Caco-2 (cell line): ENCODE measurements around the gene UCHL5. TPM values are rescaled to one million over a fixed set of nuclear protein-coding genes. Genes with fewer than 3 reads are reported as not detected.

Experiments
- BruUV-seq: library from RNA; stranded (reverse); fragments of 400-500 nt; replicated peaks from 2 replicates; lab custom pipeline; 2021; lab: Mats Ljungman, UMichigan
- CTCF ChIA-PET: fragments of 300-600 bp; sonication (Branson Sonifier 250); formaldehyde crosslinking; loops from one replicate; lab custom pipeline; 2022; ENCODE audit warnings: antibody characterized with exemption; lab: Charles Lee
- POLR2A ChIA-PET: fragments of 300-600 bp; sonication (Branson Sonifier 250); formaldehyde crosslinking; loops from one replicate; lab custom pipeline; 2022; ENCODE audit warnings: antibody characterized with exemption; lab: Charles Lee
- DNase-seq, 2 experiments: peaks; one replicate each; pipeline versions ENCODE4 v3.0.0 to v3.0.0-alpha.2; 2020 to 2022
- H3K27me3 ChIP-seq: replicated peaks from 2 replicates; pipeline ENCODE4 v1.6.0; 2011; ENCODE audit warnings: low read length; ENCODE audit not compliant: control insufficient read depth, insufficient read depth
- H3K36me3 ChIP-seq: 2 replicates; pipeline ENCODE4 v1.5.1; 2011; ENCODE audit warnings: low read length; ENCODE audit not compliant: control insufficient read depth, insufficient read depth
- H3K4me1 ChIP-seq: fragments of 250-450 bp; sonication (Bioruptor Pico); 2 replicates; pipeline ENCODE4 v1.5.1; 2020; ENCODE audit warnings: mild to moderate bottlenecking
- H3K4me3 ChIP-seq: 2 replicates; pipeline ENCODE4 v1.5.1; 2011; ENCODE audit warnings: low read depth, mild to moderate bottlenecking, control low read depth, low read length
- H3K9me3 ChIP-seq: fragments of 250-450 bp; sonication (Bioruptor Pico); 2 replicates; pipeline ENCODE4 v1.5.1; 2020; ENCODE audit warnings: mild to moderate bottlenecking, moderate library complexity
- H3K27ac Mint-ChIP-seq: one replicate; pipeline ENCODE4 v1.8.0; 2022; ENCODE audit warnings: mixed read lengths; ENCODE audit not compliant: unreplicated experiment
- H3K27me3 Mint-ChIP-seq: one replicate; pipeline ENCODE4 v1.8.0; 2022; ENCODE audit warnings: mixed read lengths; ENCODE audit not compliant: insufficient read depth, unreplicated experiment
- H3K36me3 Mint-ChIP-seq: one replicate; pipeline ENCODE4 v1.8.0; 2022; ENCODE audit warnings: mild to moderate bottlenecking, mixed read lengths; ENCODE audit not compliant: insufficient read depth, unreplicated experiment
- H3K4me1 Mint-ChIP-seq: one replicate; pipeline ENCODE4 v1.8.0; 2022; ENCODE audit warnings: low read depth, mixed read lengths; ENCODE audit not compliant: unreplicated experiment
- H3K4me3 Mint-ChIP-seq: one replicate; pipeline ENCODE4 v1.8.0; 2022; ENCODE audit warnings: mild to moderate bottlenecking, moderate library complexity, mixed read lengths; ENCODE audit not compliant: unreplicated experiment
- H3K9me3 Mint-ChIP-seq: one replicate; pipeline ENCODE4 v1.8.0; 2022; ENCODE audit warnings: mixed read lengths; ENCODE audit not compliant: unreplicated experiment
- intact Hi-C: fragments of 100-400 bp; cut with micrococcal nuclease; formaldehyde crosslinking; loops from one replicate; pipeline ENCODE4 v1.10.0; 2022; ENCODE audit not compliant: unreplicated experiment
- total RNA-seq: library from RNA; stranded (reverse); gene quantifications from 2 replicates; pipeline ENCODE4 v1.2.3, GENCODE V29; 2022
- TF ChIP-seq, protein P1 (sequence below), 2 experiments: fragments of 200-600 bp in 1 of 2; IDR thresholded peaks; 1 replicate in 1 of 2; 2 replicates in 1 of 2; pipeline versions ENCODE4 v1.5.1 to v1.8.0; 2011 to 2022; ENCODE audit warnings: antibody characterized with exemption in 1 of 2, control low read depth in 1 of 2, inconsistent platforms in 1 of 2, low read depth in 1 of 2, low read length in 1 of 2, mild to moderate bottlenecking in 1 of 2, moderate library complexity in 1 of 2; ENCODE audit not compliant: insufficient read depth in 1 of 2, severe bottlenecking in 1 of 2, unreplicated experiment in 1 of 2

UCHL5 gene
- total RNA-seq, 1 experiment from 2014 or later: 49.6 TPM

DNA sequence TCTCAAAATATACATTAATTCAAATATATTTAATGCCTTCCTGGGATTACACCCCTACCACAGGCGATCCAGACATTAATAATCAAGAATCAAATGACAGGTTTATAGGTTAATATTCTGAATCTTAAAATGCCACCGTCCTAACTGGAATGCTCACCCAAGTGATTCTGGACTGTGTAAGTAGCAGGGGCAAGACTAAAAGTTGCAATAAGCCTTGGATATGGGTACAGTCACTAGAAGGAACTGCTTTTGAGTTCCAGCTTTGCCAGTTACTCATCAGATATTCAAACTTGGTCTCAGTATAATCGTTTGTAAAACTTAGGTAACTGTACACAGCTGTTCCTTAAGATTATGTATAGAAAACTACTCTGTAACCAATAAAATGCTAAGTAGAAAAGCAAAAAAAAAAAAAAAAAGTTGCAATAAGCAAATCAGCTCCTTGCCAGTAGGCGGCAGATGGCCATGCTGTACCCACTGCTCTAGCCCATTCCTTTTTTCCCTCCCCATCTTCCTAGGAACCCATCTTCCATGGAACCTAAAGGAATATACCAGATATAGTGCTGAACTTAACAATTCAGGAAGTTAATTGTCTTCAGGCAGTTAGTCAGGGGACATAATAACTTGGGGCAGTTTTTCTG, 10.7 kb upstream of the UCHL5 start:
- no peak overlapping the region for H3K27ac Mint-ChIP-seq
- intact Hi-C loops: loop anchor here (1.0 to 2.0 kb wide), 2 partner anchors 35 to 52 kb away; partner anchors contain the start of genes CDC73 and GLRX2
- DNase-seq: peak in 1 of 2 experiments; percentile 22
- no peaks in the 10 kb centered on the region for H3K36me3 Mint-ChIP-seq
- no peak overlapping the region for H3K4me3 Mint-ChIP-seq
- no peaks in the 10 kb centered on the region for H3K27me3 Mint-ChIP-seq
- no peaks in the 10 kb centered on the region for H3K9me3 Mint-ChIP-seq
- Histone ChIP-seq H3K9me3 (no peaks in the 10 kb centered on the region), H3K4me1 (no peaks in the 10 kb centered on the region), H3K4me3 (no peak overlapping the region), H3K36me3 (no peaks in the 10 kb centered on the region; the same call in 1 of the 2 replicates), H3K27me3 (no peaks in the 10 kb centered on the region)
- H3K4me1 Mint-ChIP-seq: peaks cover 7% of the 10 kb centered on the region
- CTCF ChIA-PET: interaction anchor here (0.6 to 1.0 kb wide), 3 partner anchors 11 to 395 kb away, joined by 4 to 6 read pairs (median 5); no protein-coding TSS in a partner anchor
- POLR2A ChIA-PET: interaction anchor here (0.6 kb wide), 1 partner anchor 261 kb away, joined by 4 read pairs; the partner anchor contains the start of gene RGS2
- BruUV-seq: no TSS peak
- TF ChIP-seq, protein P1, sequence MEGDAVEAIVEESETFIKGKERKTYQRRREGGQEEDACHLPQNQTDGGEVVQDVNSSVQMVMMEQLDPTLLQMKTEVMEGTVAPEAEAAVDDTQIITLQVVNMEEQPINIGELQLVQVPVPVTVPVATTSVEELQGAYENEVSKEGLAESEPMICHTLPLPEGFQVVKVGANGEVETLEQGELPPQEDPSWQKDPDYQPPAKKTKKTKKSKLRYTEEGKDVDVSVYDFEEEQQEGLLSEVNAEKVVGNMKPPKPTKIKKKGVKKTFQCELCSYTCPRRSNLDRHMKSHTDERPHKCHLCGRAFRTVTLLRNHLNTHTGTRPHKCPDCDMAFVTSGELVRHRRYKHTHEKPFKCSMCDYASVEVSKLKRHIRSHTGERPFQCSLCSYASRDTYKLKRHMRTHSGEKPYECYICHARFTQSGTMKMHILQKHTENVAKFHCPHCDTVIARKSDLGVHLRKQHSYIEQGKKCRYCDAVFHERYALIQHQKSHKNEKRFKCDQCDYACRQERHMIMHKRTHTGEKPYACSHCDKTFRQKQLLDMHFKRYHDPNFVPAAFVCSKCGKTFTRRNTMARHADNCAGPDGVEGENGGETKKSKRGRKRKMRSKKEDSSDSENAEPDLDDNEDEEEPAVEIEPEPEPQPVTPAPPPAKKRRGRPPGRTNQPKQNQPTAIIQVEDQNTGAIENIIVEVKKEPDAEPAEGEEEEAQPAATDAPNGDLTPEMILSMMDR (IDR thresholded peaks at IDR 0.05; ENCODE audit: insufficient read depth in 1 of 2, low read depth in 1 of 2, low read length in 1 of 2, severe bottlenecking in 1 of 2, unreplicated experiment in 1 of 2): peak in 1 of 2 experiments; percentile 54

DNA sequence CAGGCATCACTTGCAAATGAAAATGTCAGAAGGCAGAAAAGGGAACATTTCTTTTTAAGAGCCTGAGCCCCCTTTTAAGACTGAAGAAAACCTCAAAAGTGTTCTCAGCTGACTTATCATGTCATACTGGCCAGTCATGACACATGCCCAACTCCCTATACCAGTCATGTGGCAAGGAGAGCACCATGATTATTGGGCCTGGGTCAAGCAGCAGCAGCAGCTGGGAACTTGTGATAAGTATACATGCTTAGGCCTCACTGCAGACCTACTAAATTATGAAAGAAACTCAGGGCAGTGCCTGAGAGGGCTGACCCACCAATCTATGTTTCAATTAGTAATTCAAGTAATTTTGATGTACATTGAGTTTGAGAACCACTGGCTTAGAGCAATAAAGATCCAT, 8.9 kb upstream of the UCHL5 start:
- DNase-seq: no peak
- Histone ChIP-seq H3K4me3 (no peak overlapping the region), H3K36me3 (no peaks in the 10 kb centered on the region; the same call in 1 of the 2 replicates), H3K27me3 (no peaks in the 10 kb centered on the region), H3K4me1 (no peaks in the 10 kb centered on the region), H3K9me3 (no peaks in the 10 kb centered on the region)
- no TSS peak for BruUV-seq
- intact Hi-C loops: no loop called here
- CTCF ChIA-PET: no interaction called here
- no peak overlapping the region for H3K27ac Mint-ChIP-seq
- no peaks in the 10 kb centered on the region for H3K27me3 Mint-ChIP-seq
- POLR2A ChIA-PET: no interaction called here
- peaks cover 7% of the 10 kb centered on the region for H3K4me1 Mint-ChIP-seq
- no peaks in the 10 kb centered on the region for H3K36me3 Mint-ChIP-seq
- H3K4me3 Mint-ChIP-seq: no peak overlapping the region
- TF ChIP-seq, protein P1 (IDR thresholded peaks at IDR 0.05; ENCODE audit: insufficient read depth in 1 of 2, low read depth in 1 of 2, low read length in 1 of 2, severe bottlenecking in 1 of 2, unreplicated experiment in 1 of 2): no peak
- H3K9me3 Mint-ChIP-seq: no peaks in the 10 kb centered on the region

DNA sequence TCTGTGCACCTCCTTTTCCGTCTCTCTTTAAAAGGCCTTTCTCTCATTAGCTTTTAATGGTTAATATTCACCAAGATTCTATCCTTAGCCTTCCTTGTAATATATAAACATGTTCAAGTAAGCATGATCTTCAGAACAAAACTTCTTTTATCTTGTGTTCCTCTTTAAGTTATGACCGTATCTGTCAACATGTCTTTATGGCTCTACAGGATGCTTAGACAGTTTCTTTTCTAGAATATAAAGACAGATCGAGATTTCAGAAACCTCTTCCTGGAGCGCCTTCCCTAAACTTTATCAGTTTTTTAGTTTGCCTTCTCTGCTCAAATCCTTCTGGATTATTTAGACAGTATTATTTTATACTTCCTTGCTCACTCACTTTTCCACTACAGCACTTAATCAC, 7.4 kb upstream of the UCHL5 start:
- TF ChIP-seq, protein P1 (IDR thresholded peaks at IDR 0.05; ENCODE audit: insufficient read depth in 1 of 2, low read depth in 1 of 2, low read length in 1 of 2, severe bottlenecking in 1 of 2, unreplicated experiment in 1 of 2): no peak
- Mint-ChIP-seq H3K27ac (no peak overlapping the region), H3K36me3 (no peaks in the 10 kb centered on the region), H3K9me3 (no peaks in the 10 kb centered on the region), H3K27me3 (no peaks in the 10 kb centered on the region), H3K4me3 (no peak overlapping the region), H3K4me1 (peaks cover 7% of the 10 kb centered on the region)
- intact Hi-C loops: no loop called here
- ChIA-PET CTCF (no interaction called here), POLR2A (no interaction called here)
- no peaks in the 10 kb centered on the region for H3K4me1 ChIP-seq
- no peaks in the 10 kb centered on the region for H3K9me3 ChIP-seq
- H3K27me3 ChIP-seq: no peaks in the 10 kb centered on the region
- no peak overlapping the region for H3K4me3 ChIP-seq
- H3K36me3 ChIP-seq: no peaks in the 10 kb centered on the region; the same call in 1 of the 2 replicates
- BruUV-seq: no TSS peak
- no peak for DNase-seq
